Endometrial microvascular endothelial cells (primary cell): ENCODE measurements around the gene LIN28A. TPM values are rescaled to one million over a fixed set of nuclear protein-coding genes. Genes with fewer than 3 reads are reported as not detected.
"Not testable (repeated sequence)": the region's sequence is repeated elsewhere in the genome, so short reads cannot be mapped to it uniquely, and the experiment has no call there.

Experiments
- in situ Hi-C: cut with HindIII; loops from 2 replicates; pipeline ENCODE4 v1.10.0; 2017; ENCODE audit warnings: low sequenced_read_pairs, low pct_unique_long_range_greater_than_20kb; ENCODE audit errors: inconsistent ontology term
- total RNA-seq: library from RNA; depleted of rRNA; stranded (reverse); fragments of >200 nt; gene quantifications from one replicate; pipeline ENCODE4 v1.2.3, GENCODE V29; 2015; ENCODE audit errors: inconsistent ontology term

LIN28A gene, protein sequence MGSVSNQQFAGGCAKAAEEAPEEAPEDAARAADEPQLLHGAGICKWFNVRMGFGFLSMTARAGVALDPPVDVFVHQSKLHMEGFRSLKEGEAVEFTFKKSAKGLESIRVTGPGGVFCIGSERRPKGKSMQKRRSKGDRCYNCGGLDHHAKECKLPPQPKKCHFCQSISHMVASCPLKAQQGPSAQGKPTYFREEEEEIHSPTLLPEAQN
- not detected for total RNA-seq

DNA sequence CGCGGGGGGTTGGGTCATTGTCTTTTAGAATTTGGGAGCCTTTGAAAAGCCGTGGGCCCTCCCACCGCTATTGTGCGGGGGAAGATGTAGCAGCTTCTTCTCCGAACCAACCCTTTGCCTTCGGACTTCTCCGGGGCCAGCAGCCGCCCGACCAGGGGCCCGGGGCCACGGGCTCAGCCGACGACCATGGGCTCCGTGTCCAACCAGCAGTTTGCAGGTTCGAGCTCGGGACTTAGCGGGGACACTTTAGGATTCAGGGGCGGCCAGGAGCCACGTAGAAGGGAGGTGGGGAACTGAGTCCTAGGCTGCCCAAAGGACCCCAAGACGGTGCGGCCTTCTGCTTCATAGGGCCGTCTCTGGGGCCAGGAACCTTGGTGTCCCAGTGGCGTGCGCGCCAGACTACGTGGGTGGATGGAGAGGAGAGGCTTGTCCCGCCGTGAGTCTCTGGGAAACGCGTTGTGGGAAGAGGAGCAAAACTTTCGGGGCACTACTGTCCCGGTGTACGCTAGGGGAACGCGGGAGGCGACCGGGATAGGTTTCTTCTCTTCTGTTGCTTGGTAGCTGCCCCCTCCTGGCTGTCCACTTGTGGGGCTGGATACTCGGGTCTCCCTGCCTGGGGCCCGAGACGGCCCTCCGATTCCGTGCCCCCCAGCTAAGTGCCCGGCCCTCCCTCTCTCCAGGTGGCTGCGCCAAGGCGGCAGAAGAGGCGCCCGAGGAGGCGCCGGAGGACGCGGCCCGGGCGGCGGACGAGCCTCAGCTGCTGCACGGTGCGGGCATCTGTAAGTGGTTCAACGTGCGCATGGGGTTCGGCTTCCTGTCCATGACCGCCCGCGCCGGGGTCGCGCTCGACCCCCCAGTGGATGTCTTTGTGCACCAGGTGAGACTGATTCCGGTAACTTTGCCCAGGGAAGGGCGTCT lies at the start of gene LIN28A:
Gene LIN28A (plus strand): TSS at position 112 of the 918 bp plus-strand sequence. CDS start 75 bp downstream, at position 187.
- in situ Hi-C loops = no loop called here

DNA sequence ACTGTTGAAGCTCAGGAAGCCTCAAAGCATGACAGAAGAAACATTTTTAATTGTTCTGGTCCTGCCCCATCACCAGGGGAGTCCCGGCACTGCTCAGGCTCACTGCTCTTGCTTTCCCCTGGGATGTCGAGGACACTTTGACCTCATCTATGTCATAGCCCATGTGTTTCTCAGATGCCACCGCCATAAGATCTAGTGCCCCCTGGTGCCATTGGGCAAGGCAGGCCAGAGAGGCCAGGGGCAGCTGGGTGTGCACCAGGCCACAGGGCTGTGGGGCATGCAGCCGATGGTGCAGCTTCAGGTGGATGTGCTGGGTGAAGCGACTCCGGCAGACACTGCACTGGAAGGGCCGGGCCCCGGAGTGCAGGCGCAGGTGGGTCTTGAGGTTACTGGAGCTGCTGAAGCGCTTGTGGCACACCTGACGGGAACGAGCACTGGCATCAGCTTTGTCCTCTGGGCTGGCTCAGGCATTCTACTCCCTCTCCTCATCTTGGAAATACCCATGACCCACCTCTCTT lies 49.0 kb upstream of the LIN28A start:
- in situ Hi-C loops = no loop called here

DNA sequence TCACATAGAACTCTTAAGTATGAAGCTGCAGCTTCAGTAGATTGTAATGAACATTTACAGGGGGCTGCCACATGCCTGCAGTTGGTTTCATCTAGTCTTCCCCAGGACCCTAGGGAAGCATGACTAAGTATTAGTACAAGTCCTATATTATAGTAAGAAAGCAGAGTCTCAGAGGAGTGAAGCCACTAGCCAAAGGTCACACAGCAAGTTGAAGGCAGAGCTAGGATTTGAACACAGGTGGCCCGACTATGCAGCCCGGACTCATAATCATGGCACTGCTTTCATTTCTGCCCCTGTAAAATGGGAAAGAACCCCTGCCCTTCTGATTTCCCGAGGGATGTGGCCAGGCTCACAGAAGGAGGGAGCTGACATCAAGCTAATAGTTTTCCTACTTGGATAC lies 48.3 kb upstream of the LIN28A start:
- in situ Hi-C loops = no loop called here

DNA sequence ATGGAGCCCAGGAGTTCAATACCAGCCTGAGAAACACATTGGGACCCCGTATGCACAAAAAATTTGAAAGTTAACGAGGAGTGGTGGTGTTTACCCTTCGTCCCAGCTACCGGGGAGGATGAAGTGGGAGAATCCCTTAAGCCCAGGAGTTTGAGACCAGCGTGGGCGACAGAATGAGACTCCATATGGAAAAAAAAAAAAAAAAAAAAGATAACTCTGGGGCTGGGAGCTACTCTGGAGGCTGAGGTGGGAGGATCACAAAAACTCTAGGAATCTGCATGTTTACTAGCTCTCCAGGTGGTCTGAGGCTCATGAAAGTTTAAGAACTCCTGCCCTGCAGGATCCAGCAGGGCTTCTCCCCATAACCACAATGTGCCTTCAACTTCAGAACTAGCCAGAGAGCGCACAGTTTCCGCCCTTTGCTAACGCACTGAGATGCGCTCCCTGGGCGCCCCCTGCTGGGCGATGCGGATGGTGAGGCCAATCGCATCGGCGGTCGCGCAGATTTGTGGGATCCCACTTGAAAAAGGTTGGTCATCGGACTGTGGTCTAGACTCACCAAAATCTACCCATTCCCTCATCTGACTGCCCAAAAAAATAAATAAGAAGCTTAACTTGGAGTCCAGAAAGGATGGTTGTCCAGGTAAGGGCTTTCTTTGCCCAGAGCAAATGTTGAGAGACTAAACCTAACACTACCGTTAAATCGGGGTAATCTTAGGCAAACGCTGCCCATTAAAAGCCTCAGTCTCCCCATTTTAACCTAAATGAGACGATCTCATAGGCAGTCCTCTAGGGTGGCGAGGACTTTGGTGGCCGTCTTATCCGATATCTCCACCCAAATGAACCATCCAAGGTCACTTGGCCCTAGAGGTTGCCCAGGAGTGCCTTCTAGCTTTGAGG lies 46.8 kb upstream of the LIN28A start:
- in situ Hi-C loops = no loop called here

DNA sequence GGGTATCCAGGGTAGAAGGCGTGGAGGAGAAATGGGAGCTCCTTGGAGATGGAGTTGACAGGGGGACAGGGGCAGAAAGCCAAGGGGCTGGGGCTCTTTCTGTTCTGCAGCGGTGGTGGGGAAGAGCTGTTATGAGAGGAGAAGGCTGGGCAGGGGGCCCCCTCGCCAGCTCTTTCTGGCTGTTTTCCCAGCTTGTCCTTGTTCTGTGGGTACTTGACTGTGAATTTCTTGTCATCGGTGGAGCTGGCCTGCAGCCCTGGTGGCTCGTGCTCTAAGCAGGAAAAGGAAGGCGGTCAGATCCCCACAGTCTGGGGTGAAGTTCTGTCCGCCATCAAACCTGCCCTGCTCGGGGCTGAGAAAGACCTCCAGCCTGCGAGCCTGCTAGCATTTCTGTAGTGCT lies 45.7 kb upstream of the LIN28A start:
- in situ Hi-C loops = no loop called here

DNA sequence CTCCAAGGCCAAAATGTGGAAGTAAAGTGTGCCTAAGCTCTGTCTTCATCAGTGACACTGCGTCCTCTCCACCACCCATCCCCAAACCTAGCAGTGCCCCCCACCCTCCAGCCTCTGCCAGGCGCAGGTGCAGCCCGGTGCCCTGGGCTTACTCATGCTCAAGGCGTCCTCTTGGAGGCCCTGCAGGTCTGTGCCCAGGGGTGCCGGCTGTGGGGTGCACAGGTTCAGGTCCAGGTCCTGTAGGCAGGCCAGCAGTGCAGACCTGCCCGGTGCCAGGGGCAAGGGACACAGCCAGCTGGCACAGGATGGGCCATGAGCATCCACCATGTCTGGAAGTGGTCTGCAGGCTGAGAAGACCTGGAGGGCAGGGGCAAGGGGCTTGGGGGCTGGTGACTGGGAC lies 43.2 kb upstream of the LIN28A start:
- in situ Hi-C loops = no loop called here

DNA sequence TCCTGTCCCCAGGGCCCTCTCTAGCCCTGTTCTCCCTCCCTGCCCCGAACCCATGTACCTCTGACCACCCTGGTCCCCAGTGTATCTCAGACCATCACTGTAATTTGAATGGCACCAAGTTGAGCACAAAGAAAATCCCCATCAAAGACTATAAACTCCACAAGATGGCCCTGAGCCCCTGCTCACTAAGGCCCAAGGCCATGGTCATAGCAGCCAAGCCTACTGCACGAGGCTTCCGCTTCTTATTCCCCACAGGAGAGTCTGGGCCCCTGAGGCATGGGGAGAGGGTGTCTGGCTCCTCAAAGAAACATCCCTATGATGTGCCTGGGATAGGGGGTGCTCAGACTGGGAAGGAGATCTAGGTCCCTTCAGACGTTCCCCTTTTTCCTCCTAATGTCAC lies 42.6 kb upstream of the LIN28A start:
- in situ Hi-C loops = no loop called here

DNA sequence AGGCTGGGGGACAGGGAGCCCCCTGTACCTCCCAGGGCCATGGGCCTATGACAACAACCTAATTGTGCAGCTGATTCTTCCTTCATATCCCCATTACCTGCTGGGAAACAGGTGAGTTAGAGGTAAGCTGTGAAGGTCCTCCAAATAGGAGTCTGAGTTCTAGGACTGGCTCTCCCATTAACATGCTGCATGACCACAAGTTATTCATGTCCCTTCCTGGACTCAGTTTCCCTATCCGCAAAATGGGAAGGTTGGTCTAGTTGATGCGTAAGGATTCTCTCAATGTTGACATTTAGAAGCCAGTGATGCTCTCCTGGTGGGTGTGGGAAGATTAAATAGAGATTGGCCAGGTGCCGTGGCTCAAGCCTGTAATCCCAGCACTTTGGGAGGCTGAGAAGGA lies 42.1 kb upstream of the LIN28A start:
- in situ Hi-C loops = no loop called here

DNA sequence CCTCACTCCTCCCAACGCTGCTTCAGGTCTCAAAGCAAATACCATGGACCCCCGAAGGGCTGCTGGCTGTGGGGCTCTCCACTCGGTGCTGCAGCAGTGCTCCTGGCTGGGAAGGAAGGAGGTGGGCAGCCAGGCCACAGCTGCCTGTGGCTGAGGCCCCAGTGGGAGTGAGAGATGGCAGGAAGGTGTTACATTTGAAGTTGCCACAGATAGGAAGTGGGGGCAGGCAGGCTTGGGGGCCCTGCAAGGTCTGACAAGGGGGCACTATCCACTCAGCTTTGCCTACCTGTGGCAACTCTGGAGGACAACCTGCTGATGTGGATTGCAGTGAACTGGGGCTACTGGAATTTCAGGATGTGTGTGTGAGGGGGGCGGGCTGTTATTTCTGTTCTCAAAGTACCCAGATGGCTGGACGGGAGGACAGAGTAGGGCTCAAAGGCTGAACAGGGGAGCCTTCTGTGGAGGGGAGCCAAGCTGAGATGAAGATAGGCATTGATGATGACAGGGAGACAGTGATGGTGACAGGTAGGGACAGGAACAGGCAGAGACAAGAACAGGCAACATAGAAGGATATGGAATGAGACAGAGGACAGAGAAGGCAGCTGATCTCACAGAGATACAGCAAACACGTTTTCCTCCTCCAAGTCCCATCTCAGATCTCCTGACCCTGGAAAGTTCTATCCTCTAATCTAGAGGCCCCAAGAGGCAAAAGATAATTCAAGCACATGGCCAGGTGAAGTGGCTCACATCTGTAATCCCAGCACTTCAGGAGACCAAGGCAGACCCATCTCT lies 39.8 kb upstream of the LIN28A start:
- in situ Hi-C loops = no loop called here

DNA sequence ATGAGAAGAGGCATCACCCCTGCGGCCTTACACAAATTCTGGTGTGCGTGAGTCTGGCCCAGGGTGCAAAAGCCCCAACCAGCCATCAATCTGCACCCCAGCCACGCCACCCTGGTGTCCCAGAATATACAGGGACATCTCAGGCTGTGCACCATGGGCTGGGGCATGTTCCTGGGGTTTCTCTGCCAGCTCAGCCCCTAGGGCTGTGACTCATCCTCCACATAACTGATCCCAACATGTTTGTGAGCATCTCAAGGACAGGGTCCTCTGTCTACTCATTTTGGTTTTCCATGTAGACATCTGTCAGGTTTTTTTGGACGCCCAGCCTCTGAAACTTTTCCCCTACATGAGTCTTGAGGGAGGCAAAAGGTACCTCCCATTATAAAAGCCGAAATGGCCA lies 38.6 kb upstream of the LIN28A start:
- in situ Hi-C loops = no loop called here

DNA sequence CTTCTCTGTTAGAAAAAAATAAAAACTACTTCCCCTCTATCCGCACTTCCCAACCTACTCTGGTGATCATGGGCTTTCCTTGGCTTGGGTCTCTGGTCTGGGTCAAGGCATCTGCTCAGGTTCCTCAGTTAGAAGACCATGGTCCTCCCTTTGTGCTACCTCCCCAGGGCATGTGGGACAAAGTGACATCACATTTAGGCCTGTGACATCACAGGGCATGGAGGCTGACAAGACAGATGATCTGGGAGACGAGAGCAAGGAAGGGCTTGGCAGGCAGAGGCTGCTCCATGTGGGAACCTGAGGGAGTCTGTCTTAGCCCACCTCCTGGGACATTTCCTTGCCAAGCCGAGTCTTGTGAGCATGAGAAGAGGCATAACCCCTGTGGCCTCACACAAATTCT lies 38.0 kb upstream of the LIN28A start, which contains the start of gene ZNF683:
Gene ZNF683 (minus strand): TSS at position 140 of the 400 bp plus-strand sequence. CDS start 4,179 bp downstream, outside the sequence.
- in situ Hi-C loops = not testable (repeated sequence)

DNA sequence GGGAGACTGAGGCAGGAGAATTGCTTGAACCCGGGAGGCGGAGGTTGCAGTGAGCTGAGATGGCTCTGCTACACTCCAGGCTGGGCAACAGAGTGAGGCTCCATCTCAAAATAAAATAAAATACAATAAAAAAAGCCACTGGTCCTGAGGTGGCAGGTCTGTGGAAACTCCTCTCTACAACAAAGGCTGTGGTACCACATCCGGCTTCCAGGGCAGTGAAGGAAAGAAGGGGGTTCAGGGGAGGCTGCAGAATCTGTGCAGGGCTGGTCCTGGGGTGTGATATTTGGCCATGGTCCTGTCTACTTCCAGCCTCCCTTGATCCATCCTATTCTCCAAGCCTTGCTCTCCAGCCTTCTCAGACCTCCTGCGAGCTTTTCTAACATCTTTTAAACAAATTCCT lies 37.3 kb upstream of the LIN28A start:
- in situ Hi-C loops = no loop called here

DNA sequence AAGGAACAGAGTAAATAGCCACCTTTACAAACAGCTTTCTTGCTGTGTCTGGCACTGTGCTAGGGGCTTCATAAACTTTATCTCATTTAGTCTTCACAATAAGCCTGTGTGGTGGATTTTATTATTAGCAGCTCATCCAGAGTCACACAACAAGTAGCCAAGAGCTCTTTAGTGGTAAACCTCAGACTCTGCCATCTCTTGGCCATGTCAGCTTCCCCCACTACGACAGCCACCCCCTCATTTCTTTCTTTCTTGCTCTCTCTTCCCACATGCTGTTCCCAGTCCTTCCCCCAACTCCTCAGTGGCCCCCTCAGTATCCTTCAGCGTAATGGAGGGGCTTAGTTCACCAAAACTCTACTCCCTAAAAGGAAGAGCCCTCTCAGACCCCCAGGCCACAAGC lies 36.8 kb upstream of the LIN28A start:
- in situ Hi-C loops = no loop called here

DNA sequence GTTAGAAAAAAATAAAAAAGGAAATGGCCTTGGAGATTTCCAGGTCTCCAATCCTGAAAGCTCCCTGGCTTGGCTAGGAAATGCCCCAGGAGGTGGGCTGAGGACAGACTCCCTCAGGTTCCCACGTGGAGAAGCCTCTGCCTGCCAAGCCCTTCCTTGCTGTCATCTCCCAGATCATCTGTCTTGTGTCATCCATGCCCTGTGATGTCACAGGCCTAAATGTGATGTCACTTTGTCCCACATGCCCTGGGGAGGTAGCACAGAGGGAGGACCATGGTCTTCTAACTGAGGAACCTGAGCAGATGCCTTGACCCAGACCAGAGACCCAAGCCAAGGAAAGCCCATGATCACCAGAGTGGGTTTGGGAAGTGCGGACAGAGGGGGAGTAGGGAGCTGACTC lies 36.3 kb upstream of the LIN28A start:
- in situ Hi-C loops = not testable (repeated sequence)

DNA sequence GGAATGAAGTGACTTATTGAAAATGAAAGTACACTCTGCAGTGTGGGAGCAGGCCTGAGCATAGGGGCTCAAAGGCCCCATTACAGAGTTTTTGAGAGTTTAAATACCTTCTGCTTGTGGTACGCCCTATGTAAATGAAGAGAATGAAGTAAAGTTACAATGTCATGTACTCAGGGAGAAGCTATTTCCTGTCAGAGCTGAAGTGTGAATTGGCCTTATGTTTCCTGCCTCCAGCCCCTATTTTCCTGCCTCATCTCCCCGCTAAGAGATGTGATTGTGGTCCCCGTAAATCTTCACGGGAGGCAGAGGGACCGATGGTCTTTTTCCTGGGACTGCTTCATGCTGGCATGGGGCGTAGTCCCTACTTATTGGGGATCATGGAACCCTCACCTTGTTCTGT lies 35.5 kb upstream of the LIN28A start:
- in situ Hi-C loops = no loop called here

DNA sequence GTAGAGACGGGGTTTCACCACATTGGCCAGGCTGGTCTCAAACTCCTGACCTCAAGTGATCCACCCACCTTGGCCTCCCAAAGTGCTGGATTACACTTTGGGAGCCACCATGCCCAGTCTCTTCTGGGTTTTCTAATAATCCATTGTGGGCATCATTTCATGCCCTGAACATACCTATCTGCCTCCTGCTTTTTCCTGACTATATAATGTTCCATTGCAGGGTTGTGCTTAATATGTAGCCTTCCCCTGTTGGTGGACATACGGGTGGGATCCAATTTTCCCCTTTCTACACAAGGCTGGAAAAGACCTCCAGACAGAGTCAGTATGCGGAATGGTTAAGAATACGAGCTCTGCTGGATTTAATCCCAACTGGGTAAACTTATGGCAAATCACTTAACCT lies 34.6 kb upstream of the LIN28A start:
- in situ Hi-C loops = no loop called here

DNA sequence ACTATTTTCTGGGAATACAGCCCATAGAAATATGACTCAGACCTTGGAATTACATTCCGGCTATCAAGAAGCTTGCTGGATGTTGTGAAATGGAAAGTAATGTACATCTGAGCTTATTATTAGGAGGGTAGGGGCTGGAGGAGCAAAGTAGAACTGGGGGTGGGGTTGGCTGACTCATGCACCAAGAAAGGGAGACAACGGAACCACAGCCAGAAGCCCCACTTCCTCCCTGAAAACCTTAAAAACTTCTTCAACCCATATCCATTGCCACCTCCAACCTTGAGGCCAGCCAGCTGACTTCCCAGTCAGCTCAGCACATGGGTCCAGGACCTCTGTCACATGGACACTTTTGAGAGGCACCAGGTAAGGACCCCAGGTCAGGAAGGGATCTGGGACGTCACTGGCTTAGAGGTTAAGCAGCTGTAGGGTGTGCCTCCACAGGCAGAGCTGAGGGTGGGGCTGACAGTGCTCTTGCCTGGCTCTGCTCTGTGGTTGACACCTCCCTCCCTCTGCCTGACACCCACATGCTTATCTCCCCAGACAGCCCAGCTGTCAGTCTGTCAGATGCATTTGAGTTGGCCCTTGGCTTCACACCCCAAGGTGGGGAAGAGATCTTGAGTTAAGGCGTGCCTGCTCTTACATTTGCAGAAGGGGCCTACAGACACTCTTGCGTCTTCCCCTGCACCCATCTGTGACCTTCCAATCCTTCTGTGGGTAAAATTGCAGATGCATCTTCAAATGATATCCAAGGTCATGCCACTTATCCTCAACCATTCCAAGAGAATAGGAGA lies 32.3 kb upstream of the LIN28A start:
- in situ Hi-C loops = no loop called here

DNA sequence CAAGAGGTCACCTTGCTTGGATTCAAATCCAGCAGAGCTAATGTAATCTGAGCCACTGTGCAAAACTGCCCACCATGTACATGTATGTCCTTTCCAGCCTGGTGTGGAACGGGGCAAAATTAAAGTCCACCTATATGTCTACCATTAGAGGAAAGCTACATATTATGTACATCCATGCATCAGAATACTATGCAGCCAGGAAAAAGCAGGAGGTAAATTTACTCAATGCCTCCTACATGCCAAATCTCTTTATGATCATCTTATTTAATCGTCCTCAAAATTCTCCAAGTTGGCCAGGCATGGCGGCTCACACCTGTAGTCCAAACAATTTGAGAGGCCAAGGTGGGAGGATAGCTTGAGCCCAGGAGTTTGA lies 31.8 kb upstream of the LIN28A start:
- in situ Hi-C loops = no loop called here
